COR-L47 (cell line): Measurements from ENCODE around the gene TASP1.
A peak's percentile ranks its signal among the peaks of the same experiment; 100 is the strongest.

Experiments
- DNase-seq: peaks from one replicate; lab custom pipeline; 2025; lab: John Stamatoyannopoulos, UW

The TASP1 gene

GRCh38 chr20:13571662-13572061, 67.1 kb downstream of the TASP1 start:
- DNase-seq: no peak

GRCh38 chr20:13567663-13568062, 71.1 kb downstream of the TASP1 start:
- DNase-seq: no peak

GRCh38 chr20:13563854-13564253, 74.9 kb downstream of the TASP1 start:
- no peak for DNase-seq

- DNase-seq: no peak
These were observed 84.0 kb downstream of the TASP1 start for GRCh38 chr20:13554706-13555105.

- no peak for DNase-seq
These were observed 84.7 kb downstream of the TASP1 start for GRCh38 chr20:13554076-13554475.

GRCh38 chr20:13552061-13552460, 86.7 kb downstream of the TASP1 start:
- no peak for DNase-seq

- DNase-seq: no peak
These were observed 89.3 kb downstream of the TASP1 start for GRCh38 chr20:13549451-13549850.

GRCh38 chr20:13546497-13547131, 92.1 kb downstream of the TASP1 start:
- peak; percentile 71 for DNase-seq

GRCh38 chr20:13545790-13546189, 92.9 kb downstream of the TASP1 start:
- DNase-seq: no peak

- no peak for DNase-seq
These were observed 94.9 kb downstream of the TASP1 start for GRCh38 chr20:13543783-13544182.

- DNase-seq: no peak
These were observed 103.1 kb downstream of the TASP1 start for GRCh38 chr20:13535627-13536026.

- no peak for DNase-seq
These were observed 104.8 kb downstream of the TASP1 start for GRCh38 chr20:13533946-13534345.

- no peak for DNase-seq
These were observed 108.6 kb downstream of the TASP1 start for GRCh38 chr20:13530146-13530545.

- no peak for DNase-seq
These were observed 112.2 kb downstream of the TASP1 start for GRCh38 chr20:13526551-13526950.

- DNase-seq: no peak
These were observed 113.3 kb downstream of the TASP1 start for GRCh38 chr20:13525225-13525940.

GRCh38 chr20:13524339-13524738, 114.4 kb downstream of the TASP1 start:
- no peak for DNase-seq

GRCh38 chr20:13517831-13518230, 120.9 kb downstream of the TASP1 start:
- no peak for DNase-seq

- DNase-seq: no peak
These were observed 122.8 kb downstream of the TASP1 start for GRCh38 chr20:13515796-13516558.

GRCh38 chr20:13515291-13515690, 123.4 kb downstream of the TASP1 start:
- DNase-seq: no peak

GRCh38 chr20:13510837-13511488, 127.8 kb downstream of the TASP1 start:
- no peak for DNase-seq

- no peak for DNase-seq
These were observed 131.1 kb downstream of the TASP1 start for GRCh38 chr20:13507646-13508045.

GRCh38 chr20:13501500-13501899, 137.2 kb downstream of the TASP1 start:
- DNase-seq: no peak

- no peak for DNase-seq
These were observed 144.7 kb downstream of the TASP1 start for GRCh38 chr20:13494019-13494418.
